ENCODE results near the gene C1orf105.

C1orf105 gene

GRCh38 chr1:172397633-172398032 is 22.9 kb upstream of the C1orf105 start:
- no peak for DNase-seq

- DNase-seq = no peak
Measured at GRCh38 chr1:172398193-172398592, 22.3 kb upstream of the C1orf105 start.

- peak; percentile 95 for DNase-seq
Measured at GRCh38 chr1:172398970-172399755, 21.3 kb upstream of the C1orf105 start.

GRCh38 chr1:172399756-172400721 is 20.4 kb upstream of the C1orf105 start:
- DNase-seq = no peak

DNA sequence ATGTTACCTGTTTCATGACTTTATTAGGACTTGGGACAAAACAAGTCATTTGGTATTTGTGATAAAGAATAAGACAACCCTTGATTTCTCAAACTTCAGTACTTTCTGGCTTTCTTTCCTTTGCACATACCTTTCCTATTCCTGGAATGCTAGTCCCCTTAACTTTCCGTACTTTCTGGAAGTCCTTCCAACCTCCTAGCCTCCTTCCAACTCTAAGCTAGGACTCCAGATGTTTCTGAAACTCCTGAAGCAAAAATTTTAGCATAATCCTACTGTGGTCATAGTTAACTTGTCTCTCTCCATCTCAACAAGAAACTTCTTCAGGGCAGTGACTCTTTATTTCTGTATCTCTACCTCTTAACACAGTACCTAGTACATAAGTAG is 19.8 kb upstream of the C1orf105 start:
- DNase-seq = no peak

DNA sequence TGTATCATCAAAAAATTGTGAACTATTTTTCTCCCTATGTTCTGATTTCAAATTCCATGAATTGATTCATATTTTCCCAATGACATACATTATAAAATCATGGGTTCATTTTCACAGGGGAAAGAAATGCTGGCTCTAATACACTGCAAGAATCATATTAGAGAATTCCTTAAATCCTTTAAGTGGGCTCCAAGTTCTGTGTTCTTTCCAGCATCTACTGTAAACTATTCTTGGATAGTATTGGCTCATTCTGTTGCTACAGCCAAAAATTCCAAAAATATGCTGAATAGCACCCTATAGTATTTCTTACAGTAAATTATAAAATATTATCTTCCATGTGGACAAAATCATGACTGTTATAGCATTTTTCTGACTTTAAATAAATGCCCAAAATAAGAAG is 19.0 kb upstream of the C1orf105 start:
- no peak for DNase-seq

DNA sequence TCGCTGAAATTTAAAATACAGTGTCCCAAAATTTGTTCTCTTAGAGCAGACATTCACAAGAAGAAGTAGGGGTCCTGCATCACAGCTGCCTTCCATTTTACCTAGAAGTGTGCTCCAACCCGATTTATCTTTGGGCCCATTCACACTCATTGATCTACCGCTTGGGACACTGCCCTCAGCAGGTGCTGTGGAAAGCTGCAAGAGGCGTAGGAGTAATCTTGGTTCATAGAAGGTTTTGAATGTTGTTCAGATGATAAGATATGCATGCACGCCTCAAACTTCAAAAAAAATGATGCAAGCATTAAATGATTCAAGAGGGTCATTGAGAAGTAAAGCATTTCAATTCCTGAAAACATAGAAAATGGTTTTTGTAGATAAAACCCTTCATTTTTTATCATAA is 18.6 kb upstream of the C1orf105 start:
- DNase-seq = no peak

DNA sequence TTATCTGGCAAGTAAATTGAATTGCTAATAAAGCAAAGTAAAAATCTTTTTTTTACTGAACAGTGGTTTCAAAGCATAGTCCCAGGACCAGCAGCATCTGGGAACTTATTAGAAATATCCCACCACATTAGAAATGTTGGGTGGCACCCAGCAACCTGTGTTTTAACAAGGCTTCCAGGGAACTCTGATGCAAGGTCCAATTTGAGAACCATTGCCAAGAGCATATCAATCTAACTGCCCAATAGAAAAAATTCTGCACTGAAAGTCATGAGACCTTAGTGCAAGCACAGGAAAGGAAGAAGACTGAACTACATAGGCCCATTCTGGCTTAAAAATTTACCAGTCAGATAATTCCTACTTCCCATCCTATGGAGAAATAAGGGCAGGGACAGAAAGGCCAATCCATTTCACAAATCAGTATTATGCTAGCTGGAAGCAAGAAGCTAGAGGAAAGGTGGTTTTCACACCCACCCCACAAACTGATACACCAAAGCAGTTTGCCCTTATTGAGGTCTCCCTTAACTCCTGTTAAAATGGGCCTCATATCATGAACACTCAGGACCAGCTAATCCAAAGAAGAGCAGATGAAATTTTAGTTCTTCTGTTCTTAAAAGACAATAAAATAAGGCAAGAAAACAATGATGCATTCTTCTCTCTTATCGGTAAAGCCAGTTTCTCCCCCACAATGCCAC is 17.5 kb upstream of the C1orf105 start:
- DNase-seq = no peak

- DNase-seq = no peak
Measured at GRCh38 chr1:172404121-172404520, 16.4 kb upstream of the C1orf105 start.

DNA sequence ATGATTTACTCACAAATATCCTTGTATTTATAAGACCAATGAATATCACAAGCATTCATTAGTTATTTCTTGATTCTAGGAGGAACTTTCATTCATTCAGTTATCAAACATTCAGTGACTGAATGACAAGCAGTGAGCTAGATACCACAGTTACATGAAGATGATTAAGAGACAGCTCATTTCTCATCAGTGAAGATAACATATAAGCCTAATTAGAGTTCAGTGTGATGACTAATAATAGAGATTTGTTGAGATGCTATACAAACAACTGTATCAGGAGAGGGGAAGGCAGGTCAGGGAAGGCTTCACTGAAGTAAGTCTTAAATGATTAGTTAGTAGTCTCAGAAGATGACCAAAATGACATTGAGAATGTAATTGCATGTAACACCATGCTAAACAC is 14.6 kb upstream of the C1orf105 start:
- no peak for DNase-seq

DNA sequence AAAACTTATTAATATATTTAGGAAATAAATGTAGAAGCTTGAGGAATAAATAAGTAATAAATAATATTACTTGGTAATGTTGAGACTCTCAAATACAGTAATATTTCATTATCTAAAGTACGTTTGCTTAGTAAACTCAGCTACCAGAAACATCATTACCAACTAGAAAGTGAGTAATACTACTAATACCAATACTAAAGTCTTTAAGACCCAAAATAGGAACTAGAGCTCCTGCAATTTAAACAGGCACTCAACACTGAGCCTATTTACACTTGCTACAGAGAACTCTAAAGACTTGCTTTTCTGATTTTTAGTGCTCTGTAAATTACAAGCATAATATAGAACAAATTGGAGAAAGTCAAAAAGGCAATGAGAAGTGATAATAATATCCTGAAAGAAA is 13.5 kb upstream of the C1orf105 start:
- no peak for DNase-seq

DNA sequence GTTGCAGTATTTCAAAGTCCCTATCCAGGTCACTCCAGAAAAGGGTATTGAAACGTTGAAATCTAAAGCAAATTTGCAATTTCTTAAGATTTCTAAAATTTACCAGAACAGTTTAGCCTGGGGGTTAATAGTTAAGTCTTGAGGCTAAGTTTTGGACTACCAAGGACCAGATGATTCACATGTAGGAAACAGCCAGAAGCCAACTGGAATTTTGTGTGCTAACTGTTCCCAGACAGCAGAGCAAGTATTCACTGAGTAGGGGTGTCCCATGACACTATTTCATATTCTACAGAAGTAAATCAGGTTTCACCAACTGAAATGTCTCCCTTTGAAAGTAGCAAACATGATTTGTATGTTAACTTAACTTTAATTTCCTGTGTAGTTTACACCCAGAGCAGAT is 11.5 kb upstream of the C1orf105 start:
- peak; percentile 43 for DNase-seq

GRCh38 chr1:172410027-172410426 is 10.5 kb upstream of the C1orf105 start:
- no peak for DNase-seq

GRCh38 chr1:172411791-172412338 is 8.6 kb upstream of the C1orf105 start:
- DNase-seq = no peak

DNA sequence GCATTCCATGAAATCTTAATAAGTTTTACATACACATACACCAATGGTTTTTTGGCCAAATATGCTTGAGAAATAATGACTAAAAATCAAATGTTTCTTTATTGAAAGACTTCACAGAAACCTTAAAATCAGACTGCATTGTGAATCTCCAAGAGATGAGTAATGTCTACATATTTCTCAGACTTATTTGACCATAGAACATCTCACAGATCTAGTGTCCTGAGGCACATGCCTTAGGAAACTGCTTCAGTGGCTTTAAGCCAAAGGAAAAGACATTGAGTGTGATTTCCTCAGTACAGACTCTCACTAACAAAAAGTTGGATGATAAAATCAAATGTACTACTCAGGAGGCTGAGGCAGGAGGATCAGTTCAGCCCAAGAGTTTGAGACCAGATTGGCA is 6.2 kb upstream of the C1orf105 start:
- no peak for DNase-seq

DNA sequence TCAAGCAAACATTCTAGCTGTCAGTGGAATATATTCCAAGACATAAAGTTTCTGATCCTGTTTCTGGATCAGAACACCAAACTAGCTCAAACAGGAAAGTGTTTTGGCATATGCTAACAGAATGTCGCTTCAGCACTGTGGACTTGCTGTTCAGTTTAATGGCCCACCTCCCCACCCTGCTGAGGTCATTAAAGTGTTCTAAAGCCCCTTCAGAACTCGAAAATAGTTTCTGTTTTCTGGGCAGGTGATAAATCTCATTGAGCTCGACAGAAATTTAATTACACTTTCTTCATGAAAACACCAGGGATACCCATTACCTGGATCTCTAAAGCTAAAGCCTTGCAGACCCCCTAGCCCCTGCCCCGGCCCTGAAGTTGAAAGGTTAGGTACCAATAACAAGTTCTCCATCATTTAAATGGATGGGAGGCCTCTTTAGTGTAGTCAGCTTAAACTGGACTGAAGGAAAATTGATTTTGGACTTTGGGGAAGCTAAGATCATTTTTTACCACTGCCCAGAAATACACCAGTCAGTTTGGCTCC is 3.9 kb upstream of the C1orf105 start:
- DNase-seq = no peak

GRCh38 chr1:172417557-172417956 is 2.9 kb upstream of the C1orf105 start:
- DNase-seq = no peak

- no peak for DNase-seq
Measured at GRCh38 chr1:172421974-172422604, 1.6 kb downstream of the C1orf105 start.

DNA sequence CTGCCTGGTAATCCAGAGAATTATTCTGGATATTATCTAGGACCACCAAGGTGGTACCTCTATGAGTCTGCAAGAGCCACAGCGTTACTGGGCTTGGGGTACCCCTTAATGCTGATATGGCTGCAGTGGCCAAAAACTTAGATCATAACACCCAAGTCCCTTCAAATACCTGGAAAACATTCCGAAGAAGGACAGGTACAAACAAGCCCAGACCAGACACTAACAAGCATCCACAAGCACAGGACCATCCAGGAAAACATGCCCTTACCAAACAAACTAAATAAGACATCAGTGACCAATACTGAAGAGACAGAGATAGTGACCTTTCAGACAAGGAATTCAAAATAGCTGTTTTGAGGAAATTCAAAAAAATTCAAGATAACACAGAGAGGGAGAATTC is 2.9 kb downstream of the C1orf105 start:
- DNase-seq = no peak

- DNase-seq = no peak
Measured at GRCh38 chr1:172425339-172425738, 4.9 kb downstream of the C1orf105 start.

DNA sequence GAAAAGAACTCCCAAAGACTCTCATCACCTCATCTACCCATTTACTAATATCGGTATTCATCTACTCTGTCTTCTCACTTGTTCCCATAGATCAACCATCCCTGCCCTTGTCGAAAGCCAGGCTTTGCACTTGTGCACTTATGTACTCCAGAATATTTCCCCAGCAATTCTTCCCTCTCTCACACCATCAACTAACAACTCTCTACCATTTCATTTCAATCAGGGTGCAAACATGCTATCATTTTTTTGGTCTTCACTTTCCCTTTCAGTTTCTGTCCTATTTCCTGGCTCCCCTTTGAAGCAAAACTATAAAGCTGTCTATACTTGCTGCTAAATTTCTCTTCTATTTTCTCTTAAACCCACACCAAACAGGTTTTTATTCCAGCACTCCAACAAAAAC is 6.7 kb downstream of the C1orf105 start:
- no peak for DNase-seq

Measured in amniotic stem cell (primary cell).